ENCODE data around the gene SLC17A9.

DNA sequence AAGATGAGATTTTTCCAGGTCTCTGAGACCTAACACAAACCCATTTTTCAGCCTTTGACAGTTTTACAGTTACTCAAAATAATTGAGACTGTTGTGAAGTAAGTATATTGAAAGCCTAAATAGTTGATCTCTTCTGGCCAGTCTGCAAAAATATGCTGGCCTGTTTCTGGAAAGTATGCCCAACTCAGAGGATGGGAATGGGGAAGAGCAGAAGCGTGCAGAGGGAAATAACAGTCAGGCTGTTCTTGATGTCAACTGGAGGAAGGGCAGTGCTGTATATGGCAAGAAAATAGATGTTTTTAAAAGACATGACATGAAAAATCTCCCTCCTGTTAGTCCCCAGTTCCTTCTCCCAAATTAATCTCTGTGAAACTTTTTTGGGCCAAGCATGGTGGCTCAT lies 10.7 kb upstream of the SLC17A9 start:
- TF ChIP-seq, protein P1, sequence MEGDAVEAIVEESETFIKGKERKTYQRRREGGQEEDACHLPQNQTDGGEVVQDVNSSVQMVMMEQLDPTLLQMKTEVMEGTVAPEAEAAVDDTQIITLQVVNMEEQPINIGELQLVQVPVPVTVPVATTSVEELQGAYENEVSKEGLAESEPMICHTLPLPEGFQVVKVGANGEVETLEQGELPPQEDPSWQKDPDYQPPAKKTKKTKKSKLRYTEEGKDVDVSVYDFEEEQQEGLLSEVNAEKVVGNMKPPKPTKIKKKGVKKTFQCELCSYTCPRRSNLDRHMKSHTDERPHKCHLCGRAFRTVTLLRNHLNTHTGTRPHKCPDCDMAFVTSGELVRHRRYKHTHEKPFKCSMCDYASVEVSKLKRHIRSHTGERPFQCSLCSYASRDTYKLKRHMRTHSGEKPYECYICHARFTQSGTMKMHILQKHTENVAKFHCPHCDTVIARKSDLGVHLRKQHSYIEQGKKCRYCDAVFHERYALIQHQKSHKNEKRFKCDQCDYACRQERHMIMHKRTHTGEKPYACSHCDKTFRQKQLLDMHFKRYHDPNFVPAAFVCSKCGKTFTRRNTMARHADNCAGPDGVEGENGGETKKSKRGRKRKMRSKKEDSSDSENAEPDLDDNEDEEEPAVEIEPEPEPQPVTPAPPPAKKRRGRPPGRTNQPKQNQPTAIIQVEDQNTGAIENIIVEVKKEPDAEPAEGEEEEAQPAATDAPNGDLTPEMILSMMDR (IDR thresholded peaks at IDR 0.05) = no peak
- TF ChIP-seq ZFX (IDR thresholded peaks at IDR 0.05; ENCODE audit: borderline replicate concordance) = no peak
